Measurements from ENCODE around the gene FBXW4.

GRCh38 chr10:101571271-101571925 is 123.6 kb downstream of the FBXW4 start:
- TF ChIP-seq POLR2AphosphoS5 (IDR thresholded peaks at IDR 0.05; ENCODE audit: low read depth, low read length) (no peak), EP300 (IDR thresholded peaks at IDR 0.05; ENCODE audit: borderline replicate concordance in 1 of 2, low read depth in 1 of 2, low read length in 1 of 2) (no peak), TAF1 (IDR thresholded peaks at IDR 0.05; ENCODE audit: borderline replicate concordance, low read depth, low read length) (no peak), FOXM1 (IDR thresholded peaks at IDR 0.05; ENCODE audit: low read depth) (no peak), FOXJ3 (CRISPR knock-in tag; IDR thresholded peaks at IDR 0.05) (no peak), RCOR1 (IDR thresholded peaks at IDR 0.05; ENCODE audit: low read length) (no peak), CHD2 (IDR thresholded peaks at IDR 0.05; ENCODE audit: low read length, partially characterized antibody) (no peak), MXI1 (IDR thresholded peaks at IDR 0.05; ENCODE audit: low read depth, low read length) (no peak), NRF1 (IDR thresholded peaks at IDR 0.05; ENCODE audit: low read depth, low read length) (no peak), YY1 (IDR thresholded peaks at IDR 0.05; ENCODE audit: low read depth) (no peak), TEAD4 (IDR thresholded peaks at IDR 0.05; ENCODE audit: borderline replicate concordance, insufficient read depth) (no peak)
- TF ChIP-seq, protein P1, sequence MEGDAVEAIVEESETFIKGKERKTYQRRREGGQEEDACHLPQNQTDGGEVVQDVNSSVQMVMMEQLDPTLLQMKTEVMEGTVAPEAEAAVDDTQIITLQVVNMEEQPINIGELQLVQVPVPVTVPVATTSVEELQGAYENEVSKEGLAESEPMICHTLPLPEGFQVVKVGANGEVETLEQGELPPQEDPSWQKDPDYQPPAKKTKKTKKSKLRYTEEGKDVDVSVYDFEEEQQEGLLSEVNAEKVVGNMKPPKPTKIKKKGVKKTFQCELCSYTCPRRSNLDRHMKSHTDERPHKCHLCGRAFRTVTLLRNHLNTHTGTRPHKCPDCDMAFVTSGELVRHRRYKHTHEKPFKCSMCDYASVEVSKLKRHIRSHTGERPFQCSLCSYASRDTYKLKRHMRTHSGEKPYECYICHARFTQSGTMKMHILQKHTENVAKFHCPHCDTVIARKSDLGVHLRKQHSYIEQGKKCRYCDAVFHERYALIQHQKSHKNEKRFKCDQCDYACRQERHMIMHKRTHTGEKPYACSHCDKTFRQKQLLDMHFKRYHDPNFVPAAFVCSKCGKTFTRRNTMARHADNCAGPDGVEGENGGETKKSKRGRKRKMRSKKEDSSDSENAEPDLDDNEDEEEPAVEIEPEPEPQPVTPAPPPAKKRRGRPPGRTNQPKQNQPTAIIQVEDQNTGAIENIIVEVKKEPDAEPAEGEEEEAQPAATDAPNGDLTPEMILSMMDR (IDR thresholded peaks at IDR 0.05), result no peak
